OCI-LY3 (cell line): ENCODE measurements around the gene RNPEPL1.

Experiments used
- H2AFZ ChIP-seq: fragments of 200-600, 300-600 bp; shearing (Covaris generic); 2 replicates; pipeline ENCODE4 v1.6.0; 2014; ENCODE audit warnings: antibody characterized with exemption, low read depth, low read length
- H3K27ac ChIP-seq: fragments of 200-600, 300-600 bp; sonication (generic); 2 replicates; pipeline ENCODE4 v1.5.1; 2014; ENCODE audit warnings: mild to moderate bottlenecking, low read length, moderate library complexity, mixed read lengths
- H3K27me3 ChIP-seq: fragments of 200-600, 300-600 bp; sonication (generic); 2 replicates; pipeline ENCODE4 v1.6.1; 2014; ENCODE audit warnings: low read depth, low read length, mixed read lengths
- H3K36me3 ChIP-seq: fragments of 200-600, 300-600 bp; sonication (generic); replicated peaks from 2 replicates; pipeline ENCODE3; 2014; ENCODE audit warnings: low read depth, low read length, mixed read lengths
- H3K4me1 ChIP-seq: fragments of 300-600, 200-600 bp; sonication (generic); 2 replicates; pipeline ENCODE4 v1.6.1; 2014; ENCODE audit warnings: low read length, mixed read lengths
- H3K4me2 ChIP-seq: fragments of 200-600, 300-600 bp; sonication (generic); 2 replicates; pipeline ENCODE4 v1.6.1; 2014; ENCODE audit warnings: low read length, mixed read lengths
- H3K4me3 ChIP-seq: fragments of 300-600, 200-600 bp; sonication (generic); 2 replicates; pipeline ENCODE4 v1.5.1; 2014; ENCODE audit warnings: antibody characterized with exemption, mild to moderate bottlenecking, low read length, moderate library complexity
- H3K79me2 ChIP-seq: fragments of 300-600, 200-600 bp; shearing (Covaris generic); 2 replicates; pipeline ENCODE4 v1.6.1; 2014; ENCODE audit warnings: mild to moderate bottlenecking, low read length, mixed read lengths
- H3K9ac ChIP-seq: fragments of 300-600, 200-600 bp; shearing (Covaris generic); 2 replicates; pipeline ENCODE4 v1.6.0; 2014; ENCODE audit warnings: mild to moderate bottlenecking, low read length, moderate library complexity
- H3K9me3 ChIP-seq: fragments of 200-600, 300-600 bp; shearing (Covaris generic); 2 replicates; pipeline ENCODE4 v1.6.1; 2014; ENCODE audit warnings: low read length, mixed read lengths; ENCODE audit not compliant: insufficient read depth
- H4K20me1 ChIP-seq: fragments of 200-600, 300-600 bp; sonication (generic); 2 replicates; pipeline ENCODE4 v1.6.1; 2016; ENCODE audit warnings: low read length, mixed read lengths; ENCODE audit not compliant: insufficient read depth
- EZH2phosphoT487 ChIP-seq: fragments of 200-600 bp; shearing (Covaris generic); IDR thresholded peaks from 2 replicates; pipeline ENCODE4 v1.6.1; 2018; ENCODE audit warnings: antibody characterized with exemption, mixed run types, low read depth
- TF ChIP-seq, protein P1 (sequence below): fragments of 200-600, 300-600 bp; sonication (generic); IDR thresholded peaks from 2 replicates; pipeline ENCODE4 v1.5.1; 2014; ENCODE audit warnings: antibody characterized with exemption, low read length, low read depth

The RNPEPL1 gene

DNA sequence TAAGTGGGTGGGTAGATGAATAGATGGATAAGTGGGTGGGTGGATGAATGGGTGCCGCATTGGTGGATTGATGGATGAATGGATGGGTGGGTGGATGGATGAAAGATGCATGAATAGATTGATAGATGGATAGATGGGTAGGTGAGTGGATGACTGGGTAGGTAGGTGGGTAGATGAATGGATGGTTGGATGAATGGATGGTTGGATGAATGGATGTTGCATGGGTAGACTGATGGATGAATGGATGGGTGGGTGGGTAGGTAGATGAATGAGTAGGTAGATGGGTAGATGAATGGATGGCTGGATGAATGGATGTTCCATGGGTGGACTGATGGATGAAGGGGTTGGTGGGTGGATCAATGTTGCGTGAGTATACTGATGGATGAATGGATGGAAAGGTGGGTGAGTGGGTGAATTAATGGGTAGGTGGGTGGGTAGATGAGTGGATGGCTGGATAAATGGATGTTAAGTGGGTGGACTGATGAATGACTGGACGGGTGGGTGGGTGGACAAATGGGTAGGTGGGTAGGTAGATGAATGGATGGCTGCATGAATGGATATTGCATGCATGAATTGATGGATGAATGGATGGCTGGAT lies 41.0 kb upstream of the RNPEPL1 start:
- H3K9ac ChIP-seq = no peak overlapping the region
- no peaks in the 10 kb centered on the region for H4K20me1 ChIP-seq
- no peak overlapping the region for H2AFZ ChIP-seq
- peaks cover 6% of the 10 kb centered on the region; the same call in 1 of the 2 replicates for H3K9me3 ChIP-seq
- H3K36me3 ChIP-seq = peaks cover 78% of the 10 kb centered on the region
- H3K27ac ChIP-seq = no peak overlapping the region
- no peaks in the 10 kb centered on the region for H3K27me3 ChIP-seq
- no peaks in the 10 kb centered on the region for H3K79me2 ChIP-seq
- no peak overlapping the region for H3K4me3 ChIP-seq
- no peak overlapping the region for H3K4me2 ChIP-seq
- no peaks in the 10 kb centered on the region for H3K4me1 ChIP-seq
- TF ChIP-seq, protein P1, sequence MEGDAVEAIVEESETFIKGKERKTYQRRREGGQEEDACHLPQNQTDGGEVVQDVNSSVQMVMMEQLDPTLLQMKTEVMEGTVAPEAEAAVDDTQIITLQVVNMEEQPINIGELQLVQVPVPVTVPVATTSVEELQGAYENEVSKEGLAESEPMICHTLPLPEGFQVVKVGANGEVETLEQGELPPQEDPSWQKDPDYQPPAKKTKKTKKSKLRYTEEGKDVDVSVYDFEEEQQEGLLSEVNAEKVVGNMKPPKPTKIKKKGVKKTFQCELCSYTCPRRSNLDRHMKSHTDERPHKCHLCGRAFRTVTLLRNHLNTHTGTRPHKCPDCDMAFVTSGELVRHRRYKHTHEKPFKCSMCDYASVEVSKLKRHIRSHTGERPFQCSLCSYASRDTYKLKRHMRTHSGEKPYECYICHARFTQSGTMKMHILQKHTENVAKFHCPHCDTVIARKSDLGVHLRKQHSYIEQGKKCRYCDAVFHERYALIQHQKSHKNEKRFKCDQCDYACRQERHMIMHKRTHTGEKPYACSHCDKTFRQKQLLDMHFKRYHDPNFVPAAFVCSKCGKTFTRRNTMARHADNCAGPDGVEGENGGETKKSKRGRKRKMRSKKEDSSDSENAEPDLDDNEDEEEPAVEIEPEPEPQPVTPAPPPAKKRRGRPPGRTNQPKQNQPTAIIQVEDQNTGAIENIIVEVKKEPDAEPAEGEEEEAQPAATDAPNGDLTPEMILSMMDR = no peak
- TF ChIP-seq EZH2phosphoT487 = no peak

DNA sequence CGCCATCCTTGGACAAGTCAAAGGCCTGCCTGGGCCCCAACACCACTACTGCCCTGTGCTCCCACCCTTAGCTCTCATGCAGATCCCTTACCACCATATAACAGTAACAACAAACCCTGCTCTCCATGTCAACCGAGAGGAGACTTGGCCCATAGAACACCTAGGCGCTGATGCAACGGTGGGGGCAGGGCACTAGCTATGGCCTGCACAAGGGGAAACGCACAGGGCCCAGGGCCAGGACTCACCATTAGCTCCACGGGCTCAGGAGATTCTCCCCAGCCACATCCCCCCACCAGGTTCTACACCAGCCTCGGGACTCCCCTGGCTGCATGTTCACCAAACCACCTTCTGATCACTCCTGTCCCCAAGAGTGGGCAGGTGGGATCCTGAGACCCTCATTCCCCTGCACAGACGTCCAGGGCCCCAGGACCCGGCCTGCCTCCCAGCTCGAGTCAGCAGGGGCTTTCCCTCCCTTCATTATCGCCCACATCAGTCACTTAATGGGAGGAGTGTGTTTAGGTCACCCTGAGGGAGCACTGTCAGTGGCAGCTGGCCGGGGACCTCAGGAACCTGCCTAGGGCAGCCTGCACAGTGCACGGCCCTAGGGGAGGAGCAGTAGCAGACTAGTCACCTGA lies 39.8 kb upstream of the RNPEPL1 start:
- H3K9me3 ChIP-seq = peaks cover 10% of the 10 kb centered on the region; the same call in 1 of the 2 replicates
- no peaks in the 10 kb centered on the region for H3K27me3 ChIP-seq
- no peaks in the 10 kb centered on the region for H3K4me1 ChIP-seq
- H3K4me3 ChIP-seq = no peak overlapping the region
- H3K36me3 ChIP-seq = peaks cover 75% of the 10 kb centered on the region
- no peak overlapping the region for H2AFZ ChIP-seq
- no peak for TF ChIP-seq EZH2phosphoT487
- TF ChIP-seq, protein P1 = no peak
- H3K79me2 ChIP-seq = no peaks in the 10 kb centered on the region
- no peak overlapping the region for H3K9ac ChIP-seq
- no peak overlapping the region for H3K4me2 ChIP-seq
- no peaks in the 10 kb centered on the region for H4K20me1 ChIP-seq
- no peak overlapping the region for H3K27ac ChIP-seq

DNA sequence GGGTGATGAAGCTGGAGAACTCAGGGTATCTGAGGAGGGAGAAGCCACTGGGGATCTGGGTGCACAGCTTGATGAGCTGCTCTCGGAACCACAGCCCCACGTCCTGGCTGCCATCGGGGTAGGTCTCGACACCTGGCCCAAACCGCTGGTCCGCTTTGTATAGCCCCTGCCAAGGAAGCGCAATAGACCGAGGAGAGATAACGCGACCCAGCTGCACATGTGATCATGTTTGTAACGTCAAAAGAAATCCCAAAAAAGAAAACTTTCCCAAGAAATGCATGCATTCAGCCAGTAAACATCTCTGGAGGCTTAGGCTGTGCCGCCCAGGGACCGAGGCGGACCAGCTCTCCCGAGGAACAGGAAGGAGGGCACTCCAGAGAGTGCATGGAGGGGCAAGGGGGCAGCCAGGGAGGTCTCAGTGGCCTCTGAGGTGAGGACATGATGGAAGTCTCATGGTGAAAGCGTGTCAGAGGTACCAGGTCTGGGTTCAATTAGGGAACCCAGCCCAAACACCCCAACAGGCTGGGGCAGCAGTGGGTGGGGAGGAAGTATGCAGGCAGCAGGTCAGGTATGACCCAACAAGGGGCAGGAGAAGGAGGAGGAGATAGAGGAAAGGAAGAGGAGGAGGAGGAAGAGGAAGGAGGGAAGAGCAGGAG lies 38.8 kb upstream of the RNPEPL1 start:
- Histone ChIP-seq H3K36me3 (peaks cover 71% of the 10 kb centered on the region), H3K4me1 (no peaks in the 10 kb centered on the region), H3K4me2 (no peak overlapping the region), H4K20me1 (no peaks in the 10 kb centered on the region), H3K9me3 (peaks cover 10% of the 10 kb centered on the region; the same call in 1 of the 2 replicates), H3K79me2 (no peaks in the 10 kb centered on the region; the same call in 1 of the 2 replicates), H3K27ac (no peak overlapping the region), H3K4me3 (no peak overlapping the region), H3K27me3 (no peaks in the 10 kb centered on the region), H3K9ac (no peak overlapping the region), H2AFZ (no peak overlapping the region)
- TF ChIP-seq, protein P1 = no peak
- TF ChIP-seq EZH2phosphoT487 = no peak

DNA sequence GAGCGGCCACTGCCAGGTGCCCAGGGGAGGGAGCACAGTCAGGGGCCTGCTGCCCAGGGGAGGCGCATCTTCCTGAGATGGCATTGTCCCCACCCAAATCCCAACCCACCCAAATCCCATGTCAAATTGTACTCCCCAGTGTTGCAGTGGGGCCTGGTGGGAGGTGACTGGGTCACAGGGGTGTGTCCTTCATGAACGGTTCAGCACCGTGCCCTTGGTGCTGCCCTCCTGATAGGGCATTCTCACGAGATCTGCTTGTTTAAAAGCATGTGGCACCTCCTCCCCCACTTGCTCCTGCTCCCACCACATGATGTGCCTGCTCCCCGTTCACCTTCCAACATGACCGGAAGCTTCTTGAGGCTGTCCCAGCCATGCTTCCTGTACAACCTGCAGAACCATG lies 38.1 kb upstream of the RNPEPL1 start:
- H3K36me3 ChIP-seq = peaks cover 65% of the 10 kb centered on the region
- TF ChIP-seq, protein P1 = no peak
- TF ChIP-seq EZH2phosphoT487 = no peak
- H3K9me3 ChIP-seq = peaks cover 10% of the 10 kb centered on the region; the same call in 1 of the 2 replicates

More for the DNA sequence above, 38.1 kb upstream of the RNPEPL1 start:
- Histone ChIP-seq H3K4me3 (no peak overlapping the region), H4K20me1 (no peaks in the 10 kb centered on the region), H3K4me1 (no peaks in the 10 kb centered on the region), H3K79me2 (no peaks in the 10 kb centered on the region; the same call in 1 of the 2 replicates), H2AFZ (no peak overlapping the region), H3K27me3 (no peaks in the 10 kb centered on the region), H3K27ac (no peak overlapping the region), H3K4me2 (no peak overlapping the region), H3K9ac (no peak overlapping the region)
